GM12878 (cell line): ENCODE results near the gene CAMKK1. TPM values are rescaled to one million over a fixed set of nuclear protein-coding genes. Genes with fewer than 3 reads are reported as not detected.

Experiments
- BRCA1 ChIP-seq: IDR thresholded peaks from 2 replicates; pipeline ENCODE4 v1.6.1; 2011; ENCODE audit warnings: low read depth, low read length, improper control_type of control experiment
- CHD1 ChIP-seq: IDR thresholded peaks from 2 replicates; pipeline ENCODE4 v1.6.1; 2012; ENCODE audit warnings: low read depth, low read length, improper control_type of control experiment
- CREM ChIP-seq: IDR thresholded peaks from 2 replicates; pipeline ENCODE4 v1.6.1; 2014; ENCODE audit warnings: antibody characterized with exemption, low read depth
- E2F8 ChIP-seq: fragments of 450-650 bp; IDR thresholded peaks from 2 replicates; pipeline ENCODE4 v1.6.1; 2018; ENCODE audit warnings: mild to moderate bottlenecking, low read depth, moderate library complexity; ENCODE audit not compliant: partially characterized antibody
- GATAD2B ChIP-seq: fragments of 450-650 bp; conservative IDR thresholded peaks from 2 replicates; pipeline ENCODE4 v1.6.1; 2017; ENCODE audit warnings: low read depth, mild to moderate bottlenecking, moderate library complexity
- HCFC1 ChIP-seq: fragments of 150-350 bp; IDR thresholded peaks from 2 replicates; pipeline ENCODE4 v1.6.1; 2014; ENCODE audit warnings: low read length
- LARP7 ChIP-seq: fragments of 450-650 bp; IDR thresholded peaks from 2 replicates; pipeline ENCODE4 v1.6.1; 2017; ENCODE audit warnings: mild to moderate bottlenecking
- MAX ChIP-seq: IDR thresholded peaks from 2 replicates; pipeline ENCODE4 v1.6.1; 2012; ENCODE audit warnings: low read depth, low read length, improper control_type of control experiment
- NBN ChIP-seq: fragments of 450-650 bp; IDR thresholded peaks from 2 replicates; pipeline ENCODE4 v1.6.1; 2016
- RELB ChIP-seq: fragments of 450-650 bp; IDR thresholded peaks from 2 replicates; pipeline ENCODE4 v1.6.1; 2017; ENCODE audit warnings: low read depth, mild to moderate bottlenecking, moderate library complexity
- TAF1 ChIP-seq: IDR thresholded peaks from 2 replicates; pipeline ENCODE4 v1.6.1; 2011; ENCODE audit warnings: mild to moderate bottlenecking, low read depth, low read length, borderline replicate concordance
- ZBED1 ChIP-seq: IDR thresholded peaks from 2 replicates; pipeline ENCODE4 v1.6.1; 2016; ENCODE audit warnings: borderline replicate concordance
- ZNF24 ChIP-seq: fragments of 450-650 bp; IDR thresholded peaks from 2 replicates; pipeline ENCODE4 v1.6.1; 2017; ENCODE audit warnings: antibody characterized with exemption, mild to moderate bottlenecking
- ZNF592 ChIP-seq: fragments of 450-650 bp; IDR thresholded peaks from 2 replicates; pipeline ENCODE4 v1.6.1; 2017; ENCODE audit warnings: mild to moderate bottlenecking, moderate library complexity
- ZNF687 ChIP-seq: fragments of 450-650 bp; IDR thresholded peaks from 2 replicates; pipeline ENCODE4 v1.6.1; 2017; ENCODE audit warnings: mild to moderate bottlenecking, moderate library complexity
- polyA plus RNA-seq, 11 experiments: library from polyadenylated mRNA; depleted of rRNA in 4 of 11; unstranded in 6 of 11; stranded (reverse) in 5 of 11; fragments of >200 nt; fragmentation: Nextera tagmentation in 4 of 11; fragmentation: Illumina TruSeq in 1 of 11; extraction: Ambion mirVana in 4 of 11; extraction: Trizol in 1 of 11; gene quantifications; 1 replicate in 1 of 11; 2 replicates in 10 of 11; pipeline versions ENCODE4 v1.2.1 to v1.2.3, GENCODE V29; 2011 to 2016; ENCODE audit warnings: inconsistent platforms in 2 of 11, missing spikeins in 2 of 11, low read depth in 1 of 11
- total RNA-seq, 4 experiments: library from RNA; depleted of rRNA in 3 of 4; stranded (reverse); fragments of >200 nt in 3 of 4; fragmentation: Illumina TruSeq in 1 of 4; extraction: Trizol in 1 of 4; gene quantifications; 2 replicates each; pipeline versions ENCODE4 v1.2.1 to v1.2.3, GENCODE V29; 2013 to 2021
- TF ChIP-seq, protein P1 (sequence below): IDR thresholded peaks from 2 replicates; pipeline ENCODE4 v1.6.1; 2011; ENCODE audit warnings: low read depth, mild to moderate bottlenecking, low read length, moderate library complexity, borderline replicate concordance; ENCODE audit errors: extremely low read depth

CAMKK1 gene
- total and polyA plus RNA-seq, 10 of the 15 experiments (the other 5 are each of a cell fraction or from before 2014, with no cell fraction given): 0.06 to 0.84 (median 0.37) TPM

DNA sequence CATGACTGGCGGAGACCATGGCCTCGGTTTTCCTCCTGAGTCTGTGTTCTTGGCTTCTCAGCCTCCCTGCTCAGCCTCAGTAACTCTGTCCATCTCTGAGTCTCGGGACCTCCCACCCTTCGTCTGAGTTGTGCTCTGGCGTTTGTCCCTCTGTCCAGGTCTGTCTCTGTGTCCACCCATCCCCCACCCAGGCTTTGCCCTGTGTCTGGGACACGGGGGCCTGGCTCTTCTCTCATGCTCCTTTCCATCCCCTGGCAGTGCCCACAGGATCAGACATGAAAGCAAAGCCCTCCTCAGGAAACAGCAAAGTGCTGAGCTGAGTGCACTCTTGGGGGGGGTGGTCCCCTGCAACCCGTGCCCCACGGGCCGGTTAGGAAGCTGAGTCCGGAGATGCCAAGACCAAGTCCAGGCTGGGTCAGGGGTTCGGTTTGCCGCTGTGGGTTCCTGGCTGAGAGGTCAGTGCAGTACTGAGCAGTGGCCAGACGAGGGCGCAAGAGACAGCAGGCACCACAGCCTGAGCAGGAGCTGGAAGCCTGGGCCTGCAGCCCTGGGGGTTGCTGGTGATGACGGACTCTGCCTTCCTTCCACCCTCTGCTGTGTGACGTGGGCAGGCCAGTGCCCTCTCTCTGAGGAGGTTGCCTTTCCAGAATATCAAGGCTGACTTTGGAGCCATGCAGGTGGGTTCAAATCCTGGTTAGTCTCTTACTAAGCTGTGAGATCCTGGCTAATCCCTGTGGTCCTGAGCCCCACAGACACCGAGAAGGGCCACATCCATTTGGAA lies 20.9 kb upstream of the CAMKK1 start (continued):
- TF ChIP-seq TAF1 (no peak), E2F8 (no peak), CHD1 (no peak), GATAD2B (0 out of 2 replicates have a peak, but pooled peaks have one; percentile 43), HCFC1 (no peak), LARP7 (peak; percentile 58; the same call in 1 of the 2 replicates), ZNF24 (no peak), CREM (0 out of 2 replicates have a peak, but pooled peaks have one; percentile 61), ZNF592 (peak; percentile 60; the same call in 1 of the 2 replicates), MAX (no peak), ZBED1 (no peak), NBN (peak; percentile 62; the same call in 1 of the 2 replicates), BRCA1 (no peak), ZNF687 (peak; percentile 76), RELB (peak; percentile 50; the same call in 1 of the 2 replicates)
- TF ChIP-seq, protein P1, sequence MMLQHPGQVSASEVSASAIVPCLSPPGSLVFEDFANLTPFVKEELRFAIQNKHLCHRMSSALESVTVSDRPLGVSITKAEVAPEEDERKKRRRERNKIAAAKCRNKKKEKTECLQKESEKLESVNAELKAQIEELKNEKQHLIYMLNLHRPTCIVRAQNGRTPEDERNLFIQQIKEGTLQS: no peak
